Caco-2 (cell line): ENCODE measurements around the gene NDST4. TPM values are rescaled to one million over a fixed set of nuclear protein-coding genes. Genes with fewer than 3 reads are reported as not detected.

Experiments
- BruUV-seq: library from RNA; stranded (reverse); fragments of 400-500 nt; replicated peaks from 2 replicates; lab custom pipeline; 2021; lab: Mats Ljungman, UMichigan
- CTCF ChIA-PET: fragments of 300-600 bp; sonication (Branson Sonifier 250); formaldehyde crosslinking; loops from one replicate; lab custom pipeline; 2022; ENCODE audit warnings: antibody characterized with exemption; lab: Charles Lee
- POLR2A ChIA-PET: fragments of 300-600 bp; sonication (Branson Sonifier 250); formaldehyde crosslinking; loops from one replicate; lab custom pipeline; 2022; ENCODE audit warnings: antibody characterized with exemption; lab: Charles Lee
- DNase-seq, 2 experiments: peaks; one replicate each; pipeline versions ENCODE4 v3.0.0 to v3.0.0-alpha.2; 2020 to 2022
- H3K27me3 ChIP-seq: replicated peaks from 2 replicates; pipeline ENCODE4 v1.6.0; 2011; ENCODE audit warnings: low read length; ENCODE audit not compliant: control insufficient read depth, insufficient read depth
- H3K36me3 ChIP-seq: 2 replicates; pipeline ENCODE4 v1.5.1; 2011; ENCODE audit warnings: low read length; ENCODE audit not compliant: control insufficient read depth, insufficient read depth
- H3K4me1 ChIP-seq: fragments of 250-450 bp; sonication (Bioruptor Pico); 2 replicates; pipeline ENCODE4 v1.5.1; 2020; ENCODE audit warnings: mild to moderate bottlenecking
- H3K4me3 ChIP-seq: 2 replicates; pipeline ENCODE4 v1.5.1; 2011; ENCODE audit warnings: low read depth, mild to moderate bottlenecking, control low read depth, low read length
- H3K9me3 ChIP-seq: fragments of 250-450 bp; sonication (Bioruptor Pico); 2 replicates; pipeline ENCODE4 v1.5.1; 2020; ENCODE audit warnings: mild to moderate bottlenecking, moderate library complexity
- H3K27ac Mint-ChIP-seq: one replicate; pipeline ENCODE4 v1.8.0; 2022; ENCODE audit warnings: mixed read lengths; ENCODE audit not compliant: unreplicated experiment
- H3K27me3 Mint-ChIP-seq: one replicate; pipeline ENCODE4 v1.8.0; 2022; ENCODE audit warnings: mixed read lengths; ENCODE audit not compliant: insufficient read depth, unreplicated experiment
- H3K36me3 Mint-ChIP-seq: one replicate; pipeline ENCODE4 v1.8.0; 2022; ENCODE audit warnings: mild to moderate bottlenecking, mixed read lengths; ENCODE audit not compliant: insufficient read depth, unreplicated experiment
- H3K4me1 Mint-ChIP-seq: one replicate; pipeline ENCODE4 v1.8.0; 2022; ENCODE audit warnings: low read depth, mixed read lengths; ENCODE audit not compliant: unreplicated experiment
- H3K4me3 Mint-ChIP-seq: one replicate; pipeline ENCODE4 v1.8.0; 2022; ENCODE audit warnings: mild to moderate bottlenecking, moderate library complexity, mixed read lengths; ENCODE audit not compliant: unreplicated experiment
- H3K9me3 Mint-ChIP-seq: one replicate; pipeline ENCODE4 v1.8.0; 2022; ENCODE audit warnings: mixed read lengths; ENCODE audit not compliant: unreplicated experiment
- intact Hi-C: fragments of 100-400 bp; cut with micrococcal nuclease; formaldehyde crosslinking; loops from one replicate; pipeline ENCODE4 v1.10.0; 2022; ENCODE audit not compliant: unreplicated experiment
- total RNA-seq: library from RNA; stranded (reverse); gene quantifications from 2 replicates; pipeline ENCODE4 v1.2.3, GENCODE V29; 2022
- TF ChIP-seq, protein P1 (sequence below), 2 experiments: fragments of 200-600 bp in 1 of 2; IDR thresholded peaks; 1 replicate in 1 of 2; 2 replicates in 1 of 2; pipeline versions ENCODE4 v1.5.1 to v1.8.0; 2011 to 2022; ENCODE audit warnings: antibody characterized with exemption in 1 of 2, control low read depth in 1 of 2, inconsistent platforms in 1 of 2, low read depth in 1 of 2, low read length in 1 of 2, mild to moderate bottlenecking in 1 of 2, moderate library complexity in 1 of 2; ENCODE audit not compliant: insufficient read depth in 1 of 2, severe bottlenecking in 1 of 2, unreplicated experiment in 1 of 2

NDST4 gene
- total RNA-seq, 1 experiment from 2014 or later, result 4.4 TPM

DNA sequence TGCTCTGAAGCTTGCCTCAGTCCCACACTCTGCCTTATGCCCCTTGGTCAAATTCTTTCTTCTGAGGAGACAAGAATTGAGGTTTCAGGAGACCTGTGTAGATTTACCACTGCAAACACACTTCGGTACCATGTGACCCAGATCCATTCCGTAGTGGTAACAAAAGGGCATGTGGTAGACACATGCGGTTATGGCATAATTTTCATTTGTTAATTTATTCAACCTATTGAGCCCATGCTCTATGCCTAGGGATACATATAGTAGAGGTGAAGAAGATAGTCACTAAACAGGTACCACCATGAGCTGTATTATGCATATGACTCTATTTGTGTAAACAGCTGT lies 190.9 kb downstream of the NDST4 start:
- Mint-ChIP-seq H3K4me1 (no peaks in the 10 kb centered on the region), H3K9me3 (no peaks in the 10 kb centered on the region), H3K27ac (no peak overlapping the region), H3K27me3 (no peaks in the 10 kb centered on the region), H3K36me3 (no peaks in the 10 kb centered on the region), H3K4me3 (no peak overlapping the region)
- Histone ChIP-seq H3K27me3 (no peaks in the 10 kb centered on the region), H3K4me3 (no peak overlapping the region), H3K9me3 (no peaks in the 10 kb centered on the region), H3K4me1 (no peaks in the 10 kb centered on the region), H3K36me3 (no peaks in the 10 kb centered on the region)
- ChIA-PET POLR2A (no interaction called here), CTCF (no interaction called here)
- no peak for DNase-seq
- BruUV-seq, result no TSS peak
- TF ChIP-seq, protein P1, sequence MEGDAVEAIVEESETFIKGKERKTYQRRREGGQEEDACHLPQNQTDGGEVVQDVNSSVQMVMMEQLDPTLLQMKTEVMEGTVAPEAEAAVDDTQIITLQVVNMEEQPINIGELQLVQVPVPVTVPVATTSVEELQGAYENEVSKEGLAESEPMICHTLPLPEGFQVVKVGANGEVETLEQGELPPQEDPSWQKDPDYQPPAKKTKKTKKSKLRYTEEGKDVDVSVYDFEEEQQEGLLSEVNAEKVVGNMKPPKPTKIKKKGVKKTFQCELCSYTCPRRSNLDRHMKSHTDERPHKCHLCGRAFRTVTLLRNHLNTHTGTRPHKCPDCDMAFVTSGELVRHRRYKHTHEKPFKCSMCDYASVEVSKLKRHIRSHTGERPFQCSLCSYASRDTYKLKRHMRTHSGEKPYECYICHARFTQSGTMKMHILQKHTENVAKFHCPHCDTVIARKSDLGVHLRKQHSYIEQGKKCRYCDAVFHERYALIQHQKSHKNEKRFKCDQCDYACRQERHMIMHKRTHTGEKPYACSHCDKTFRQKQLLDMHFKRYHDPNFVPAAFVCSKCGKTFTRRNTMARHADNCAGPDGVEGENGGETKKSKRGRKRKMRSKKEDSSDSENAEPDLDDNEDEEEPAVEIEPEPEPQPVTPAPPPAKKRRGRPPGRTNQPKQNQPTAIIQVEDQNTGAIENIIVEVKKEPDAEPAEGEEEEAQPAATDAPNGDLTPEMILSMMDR (IDR thresholded peaks at IDR 0.05; ENCODE audit: insufficient read depth in 1 of 2, low read depth in 1 of 2, low read length in 1 of 2, severe bottlenecking in 1 of 2, unreplicated experiment in 1 of 2), result no peak
- intact Hi-C loops, result no loop called here

DNA sequence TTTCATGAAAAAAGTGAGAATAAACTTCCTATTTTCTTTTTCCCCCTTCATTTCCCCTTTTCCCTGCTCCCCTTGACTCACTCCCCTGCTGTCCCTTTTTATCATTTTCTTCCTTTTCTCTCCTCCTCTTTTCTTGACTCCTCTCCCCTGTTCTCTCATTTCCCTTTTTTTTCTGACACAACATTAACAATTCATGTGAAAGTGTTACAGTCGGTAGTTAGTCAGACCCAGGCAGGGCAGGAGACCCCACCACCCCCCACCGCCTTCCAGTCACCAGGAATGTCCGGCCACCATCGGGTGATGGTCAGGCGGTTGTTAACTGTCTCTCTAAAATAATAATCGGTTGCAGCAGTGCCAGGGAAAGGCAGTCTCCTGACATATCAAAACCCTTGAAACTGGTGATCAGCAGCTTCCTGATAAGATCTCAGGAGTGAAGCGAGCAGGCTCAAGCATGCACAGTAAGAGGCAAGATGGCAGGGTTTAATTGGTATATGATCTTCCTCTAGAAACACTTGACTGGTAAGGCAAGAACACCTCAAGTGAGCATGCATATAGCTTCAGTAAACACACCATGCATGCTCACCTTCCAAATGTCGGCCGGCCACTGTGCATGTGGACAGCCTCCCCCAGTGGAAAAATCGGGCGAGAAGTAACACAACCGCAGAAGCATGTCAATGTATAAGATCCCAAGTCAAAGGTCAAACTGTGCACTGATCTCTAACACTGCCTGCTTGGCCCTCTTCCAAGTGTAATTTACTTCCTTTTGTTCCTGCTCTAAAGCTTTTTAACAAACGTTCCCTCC lies 191.4 kb downstream of the NDST4 start:
- no peaks in the 10 kb centered on the region for H3K36me3 ChIP-seq
- H3K9me3 ChIP-seq, result no peaks in the 10 kb centered on the region
- ChIA-PET POLR2A (no interaction called here), CTCF (no interaction called here)
- no peaks in the 10 kb centered on the region for H3K4me1 Mint-ChIP-seq
- H3K27me3 ChIP-seq, result no peaks in the 10 kb centered on the region
- TF ChIP-seq, protein P1 (IDR thresholded peaks at IDR 0.05; ENCODE audit: insufficient read depth in 1 of 2, low read depth in 1 of 2, low read length in 1 of 2, severe bottlenecking in 1 of 2, unreplicated experiment in 1 of 2), result no peak
- no peaks in the 10 kb centered on the region for H3K9me3 Mint-ChIP-seq
- intact Hi-C loops, result no loop called here
- H3K4me3 ChIP-seq, result no peak overlapping the region
- no peaks in the 10 kb centered on the region for H3K36me3 Mint-ChIP-seq
- no peak for DNase-seq
- no TSS peak for BruUV-seq
- H3K27me3 Mint-ChIP-seq, result no peaks in the 10 kb centered on the region
- H3K4me3 Mint-ChIP-seq, result no peak overlapping the region
- no peak overlapping the region for H3K27ac Mint-ChIP-seq
- H3K4me1 ChIP-seq, result no peaks in the 10 kb centered on the region

DNA sequence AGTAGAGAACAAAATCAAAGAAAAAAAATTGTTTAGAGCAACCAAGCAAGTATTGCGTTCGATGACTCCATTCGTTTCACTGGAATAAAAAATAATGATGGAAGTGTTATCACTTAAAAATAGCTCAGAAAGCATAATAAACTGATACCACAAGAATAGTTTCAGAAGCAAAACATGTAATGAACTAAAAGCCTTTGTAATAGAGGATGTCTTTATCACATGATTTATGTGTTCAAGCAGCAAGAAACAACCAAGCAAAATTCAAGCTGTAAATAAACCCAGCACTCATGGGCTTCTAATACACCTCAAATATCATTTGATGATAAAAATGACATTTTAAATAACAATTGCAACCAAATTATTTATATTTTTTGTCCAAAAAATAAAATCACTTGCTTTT lies 192.2 kb downstream of the NDST4 start:
- BruUV-seq, result no TSS peak
- intact Hi-C loops, result no loop called here
- Histone ChIP-seq H3K36me3 (no peaks in the 10 kb centered on the region), H3K4me1 (no peaks in the 10 kb centered on the region), H3K9me3 (no peaks in the 10 kb centered on the region), H3K27me3 (no peaks in the 10 kb centered on the region), H3K4me3 (no peak overlapping the region)
- CTCF ChIA-PET, result no interaction called here
- Mint-ChIP-seq H3K9me3 (no peaks in the 10 kb centered on the region), H3K4me3 (no peak overlapping the region), H3K27ac (no peak overlapping the region), H3K36me3 (no peaks in the 10 kb centered on the region), H3K27me3 (no peaks in the 10 kb centered on the region), H3K4me1 (no peaks in the 10 kb centered on the region)
- no peak for DNase-seq
- POLR2A ChIA-PET, result no interaction called here
- TF ChIP-seq, protein P1 (IDR thresholded peaks at IDR 0.05; ENCODE audit: insufficient read depth in 1 of 2, low read depth in 1 of 2, low read length in 1 of 2, severe bottlenecking in 1 of 2, unreplicated experiment in 1 of 2), result no peak
